Panc1 (cell line): ENCODE data around the gene ONECUT3.

ENCODE experiments used
- CTCF ChIP-seq: fragments of 450-650 bp; IDR thresholded peaks from 2 replicates; pipeline ENCODE4 v1.5.1; 2017; ENCODE audit warnings: mild to moderate bottlenecking
- REST ChIP-seq, 2 experiments: IDR thresholded peaks; 2 replicates each; pipeline ENCODE4 v1.6.1; 2011 to 2012; ENCODE audit warnings: low read depth in 2 of 2, control low read depth in 1 of 2, low read length in 1 of 2, mild to moderate bottlenecking in 1 of 2, moderate library complexity in 1 of 2; ENCODE audit not compliant: insufficient read depth in 1 of 2
- SIN3A ChIP-seq: IDR thresholded peaks from 2 replicates; pipeline ENCODE4 v1.6.1; 2012; ENCODE audit warnings: low read depth, mild to moderate bottlenecking, low read length, moderate library complexity, borderline replicate concordance; ENCODE audit not compliant: insufficient read depth

GRCh38 chr19:1755467-1756171 lies 2.3 kb downstream of the ONECUT3 start:
- no peak for TF ChIP-seq CTCF
- no peak for TF ChIP-seq REST (IDR thresholded peaks at IDR 0.05; ENCODE audit: insufficient read depth in 1 of 2, low read depth in 2 of 2, low read length in 1 of 2)
- TF ChIP-seq SIN3A = peak; percentile 27; the same call in 1 of the 2 replicates
